ENCODE results near the gene WDR70.

DNA sequence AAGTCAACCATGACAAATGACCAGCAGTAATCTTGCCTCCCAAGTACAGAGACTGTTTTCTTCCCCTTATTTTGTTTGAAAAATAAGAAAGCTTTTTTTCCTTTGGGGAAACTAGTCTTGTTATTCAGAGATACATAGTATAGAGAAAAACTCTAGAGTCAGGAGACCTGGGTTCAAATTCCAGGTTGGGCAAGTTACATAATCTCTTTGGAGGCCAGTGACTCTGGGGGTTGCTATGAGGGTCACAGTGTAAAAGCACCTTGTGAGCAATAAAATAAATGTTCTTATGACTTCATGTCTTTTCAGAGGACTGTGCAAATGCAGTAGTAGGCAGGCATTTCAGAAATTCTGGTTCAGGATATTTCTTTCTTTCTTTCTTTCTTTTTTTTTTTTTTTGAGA lies 389.3 kb downstream of the WDR70 start:
- TF ChIP-seq, protein P1, sequence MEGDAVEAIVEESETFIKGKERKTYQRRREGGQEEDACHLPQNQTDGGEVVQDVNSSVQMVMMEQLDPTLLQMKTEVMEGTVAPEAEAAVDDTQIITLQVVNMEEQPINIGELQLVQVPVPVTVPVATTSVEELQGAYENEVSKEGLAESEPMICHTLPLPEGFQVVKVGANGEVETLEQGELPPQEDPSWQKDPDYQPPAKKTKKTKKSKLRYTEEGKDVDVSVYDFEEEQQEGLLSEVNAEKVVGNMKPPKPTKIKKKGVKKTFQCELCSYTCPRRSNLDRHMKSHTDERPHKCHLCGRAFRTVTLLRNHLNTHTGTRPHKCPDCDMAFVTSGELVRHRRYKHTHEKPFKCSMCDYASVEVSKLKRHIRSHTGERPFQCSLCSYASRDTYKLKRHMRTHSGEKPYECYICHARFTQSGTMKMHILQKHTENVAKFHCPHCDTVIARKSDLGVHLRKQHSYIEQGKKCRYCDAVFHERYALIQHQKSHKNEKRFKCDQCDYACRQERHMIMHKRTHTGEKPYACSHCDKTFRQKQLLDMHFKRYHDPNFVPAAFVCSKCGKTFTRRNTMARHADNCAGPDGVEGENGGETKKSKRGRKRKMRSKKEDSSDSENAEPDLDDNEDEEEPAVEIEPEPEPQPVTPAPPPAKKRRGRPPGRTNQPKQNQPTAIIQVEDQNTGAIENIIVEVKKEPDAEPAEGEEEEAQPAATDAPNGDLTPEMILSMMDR (IDR thresholded peaks at IDR 0.05) = no peak
- no peak for TF ChIP-seq POLR2A (IDR thresholded peaks at IDR 0.05)

Measured in Peyer's patch (tissue), 4 donors.